GM19099 (cell line): ENCODE measurements around the gene QSOX2.

Source experiments
- POLR2A ChIP-seq: IDR thresholded peaks from 3 replicates; pipeline ENCODE4 v1.6.1; 2011; ENCODE audit warnings: low read depth; ENCODE audit not compliant: insufficient read length; ENCODE audit errors: extremely low read depth

The QSOX2 gene

GRCh38 chr9:136193127-136193890 is 52.3 kb downstream of the QSOX2 start:
- TF ChIP-seq POLR2A: no peak

DNA sequence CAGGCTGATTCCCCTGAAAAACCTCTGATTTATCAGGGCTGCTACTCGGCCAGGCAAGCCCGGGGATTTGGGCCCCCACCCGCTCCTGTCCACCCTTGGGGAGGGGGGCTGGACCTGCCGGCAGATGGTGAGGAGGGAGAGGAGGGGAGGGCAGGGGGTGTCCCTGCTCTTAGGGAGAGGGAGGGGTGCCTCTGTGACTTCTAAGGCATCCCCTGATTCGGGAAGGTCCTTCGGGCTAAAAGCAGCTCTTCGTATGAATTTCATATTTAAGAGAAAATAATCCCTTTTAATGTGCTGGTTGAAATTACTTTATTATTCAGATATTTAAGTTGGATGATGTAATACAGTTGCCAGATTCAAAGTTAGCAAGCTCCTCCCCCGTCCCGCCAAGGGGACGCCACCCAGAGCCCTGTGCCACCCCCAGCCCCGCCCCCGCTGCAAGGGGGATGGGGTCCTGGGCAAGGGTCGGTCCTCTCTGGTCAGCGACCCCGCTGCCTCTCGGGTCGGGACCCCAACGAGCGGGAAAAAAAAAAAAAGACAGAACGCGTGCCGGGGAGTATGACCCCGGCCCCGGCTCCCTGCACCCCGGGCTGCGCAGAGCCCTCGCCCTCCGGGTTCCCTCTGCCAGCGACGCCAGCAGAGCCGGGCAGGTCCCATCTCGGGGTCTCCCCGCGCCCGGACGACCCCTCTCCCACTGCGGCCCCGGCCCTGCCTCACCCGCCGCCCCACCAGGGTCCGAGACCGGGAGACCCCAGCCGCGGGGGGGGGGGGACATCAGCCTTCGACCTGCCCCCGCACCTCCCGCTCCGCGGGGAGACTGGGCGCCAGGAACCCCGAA is 53.1 kb downstream of the QSOX2 start:
- TF ChIP-seq POLR2A: no peak

- TF ChIP-seq POLR2A: no peak
These were observed 53.7 kb downstream of the QSOX2 start for GRCh38 chr9:136191960-136192286.

GRCh38 chr9:136191099-136191959 is 54.3 kb downstream of the QSOX2 start:
- no peak for TF ChIP-seq POLR2A

DNA sequence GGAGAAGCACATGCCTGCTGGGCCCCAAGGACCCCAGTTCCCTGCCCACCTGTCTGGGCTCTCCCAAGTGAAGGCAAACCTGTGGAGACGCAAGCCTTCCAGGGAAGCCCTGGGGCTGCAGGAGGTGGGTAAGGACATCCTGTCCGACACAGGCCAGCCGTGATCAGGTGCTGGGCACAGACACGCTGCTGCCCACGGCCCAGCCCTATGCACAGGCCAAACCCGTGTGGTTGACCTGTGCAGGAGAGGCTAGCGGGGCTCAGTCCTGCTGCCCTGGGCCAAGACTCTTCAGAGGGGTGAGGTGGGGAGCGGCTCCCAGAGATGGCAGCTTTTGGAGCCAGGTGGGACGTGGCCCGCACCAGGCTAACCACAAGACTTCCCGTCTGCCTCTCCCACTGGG is 55.0 kb downstream of the QSOX2 start:
- no peak for TF ChIP-seq POLR2A

- TF ChIP-seq POLR2A: no peak
These were observed 55.4 kb downstream of the QSOX2 start for GRCh38 chr9:136190237-136190601.

- no peak for TF ChIP-seq POLR2A
These were observed 56.0 kb downstream of the QSOX2 start for GRCh38 chr9:136189394-136190236.

GRCh38 chr9:136187683-136188586 is 57.7 kb downstream of the QSOX2 start:
- TF ChIP-seq POLR2A: no peak

DNA sequence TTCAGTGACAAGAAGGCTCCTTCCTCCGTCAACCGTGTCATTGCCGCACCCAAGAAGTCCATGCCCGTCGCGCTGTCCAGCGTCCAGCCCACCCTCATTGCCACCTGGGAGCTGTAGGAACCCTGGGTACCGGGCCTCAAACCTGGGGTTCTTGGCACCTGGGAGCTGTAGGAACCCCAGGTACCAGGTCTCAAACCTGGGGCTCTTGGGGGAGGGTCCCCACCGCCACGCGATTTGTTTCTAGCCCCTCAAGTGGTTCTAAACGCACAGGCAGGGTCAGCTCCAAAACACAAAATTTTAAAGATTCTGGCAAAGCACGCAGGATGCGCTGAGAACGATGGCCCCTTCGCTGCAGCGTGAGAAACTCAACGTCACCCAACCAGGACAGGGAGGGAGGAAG is 58.4 kb downstream of the QSOX2 start:
- TF ChIP-seq POLR2A: no peak

GRCh38 chr9:136186386-136186785 is 59.2 kb downstream of the QSOX2 start:
- TF ChIP-seq POLR2A: no peak

DNA sequence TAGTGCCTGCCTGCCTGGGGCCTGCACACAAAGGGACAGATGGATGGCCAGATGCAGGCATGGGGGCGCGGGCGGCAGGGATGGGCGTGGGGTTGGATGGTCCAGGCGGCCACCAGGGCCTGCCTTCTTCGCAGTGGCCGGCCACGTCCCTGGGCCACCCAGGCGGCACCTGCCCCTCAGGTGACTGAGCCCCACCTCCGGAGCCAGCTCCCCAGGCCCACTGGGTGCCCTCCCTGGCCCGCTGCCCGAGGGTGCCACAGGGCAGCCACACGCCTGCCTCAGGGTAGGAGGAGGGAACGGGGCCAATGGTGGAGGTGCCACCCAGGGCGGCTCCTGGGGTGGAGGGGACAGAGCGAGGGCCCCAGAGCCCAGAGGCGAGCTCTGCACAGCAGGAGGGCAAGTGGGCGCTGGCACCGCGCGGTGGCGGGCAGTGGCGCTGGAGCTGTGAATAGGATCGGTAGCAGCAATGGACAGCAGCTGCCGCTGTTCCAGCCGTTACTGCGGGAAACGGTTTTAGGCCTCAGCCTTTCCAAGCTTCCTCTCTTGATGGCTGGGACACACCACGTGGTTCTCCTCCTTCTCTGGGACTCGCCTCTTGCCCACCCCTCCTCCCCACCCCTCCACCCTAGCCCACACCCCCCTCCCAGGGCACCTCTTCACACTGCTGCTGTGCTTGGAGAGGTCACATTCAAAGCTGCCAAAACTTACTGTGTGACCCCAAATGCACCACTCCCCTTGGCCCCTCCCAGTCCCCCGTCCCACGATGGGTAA is 59.8 kb downstream of the QSOX2 start:
- no peak for TF ChIP-seq POLR2A

DNA sequence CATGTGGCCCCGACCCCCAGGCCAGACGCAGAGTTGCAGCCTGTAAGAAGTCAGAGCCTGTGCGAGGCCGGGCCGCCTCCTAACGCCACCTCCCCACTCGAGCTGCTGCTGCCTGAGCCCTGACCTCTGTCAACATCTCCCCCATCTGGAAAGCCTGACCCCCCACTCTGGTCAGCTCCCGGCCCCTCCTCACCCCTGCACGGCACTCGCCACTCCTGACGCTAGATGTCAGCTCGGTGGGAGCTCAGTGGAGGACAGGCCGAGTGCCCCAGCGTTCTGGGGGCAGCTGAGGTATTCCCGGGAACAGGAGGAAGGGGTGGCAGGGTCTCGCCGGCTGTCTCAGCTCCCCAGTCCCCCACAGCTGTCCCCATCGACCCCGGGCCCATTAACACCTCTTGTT is 60.5 kb downstream of the QSOX2 start:
- no peak for TF ChIP-seq POLR2A
